NT2/D1 (cell line): Measurements from ENCODE around the gene CXCL17.

ENCODE experiments used
- SUZ12 ChIP-seq: IDR thresholded peaks from 2 replicates; pipeline ENCODE4 v1.6.1; 2011; ENCODE audit not compliant: insufficient read length, insufficient read depth; ENCODE audit errors: extremely low read depth
- ZNF274 ChIP-seq: IDR thresholded peaks from 2 replicates; pipeline ENCODE4 v1.6.1; 2011; ENCODE audit warnings: mild to moderate bottlenecking, low read depth, low read length

GRCh38 chr19:42436006-42436405 is 6.7 kb downstream of the CXCL17 start:
- TF ChIP-seq ZNF274 (no peak), SUZ12 (no peak)
